SK-N-SH (cell line): Measurements from ENCODE around the gene POLA1.

ENCODE experiments used
- FOXM1 ChIP-seq: IDR thresholded peaks from 2 replicates; pipeline ENCODE4 v1.4.0; 2012; ENCODE audit warnings: low read depth, mild to moderate bottlenecking
- GATA2 ChIP-seq: sonication (generic); formaldehyde crosslinking; IDR thresholded peaks from 2 replicates; pipeline ENCODE4 v1.5.0; 2020; ENCODE audit warnings: mild to moderate bottlenecking, missing genetic modification reagents
- POLR2AphosphoS5 ChIP-seq: IDR thresholded peaks from 2 replicates; pipeline ENCODE4 v1.6.1; 2012; ENCODE audit warnings: low read depth, low read length
- RCOR1 ChIP-seq: fragments of 150-350 bp; IDR thresholded peaks from 2 replicates; pipeline ENCODE4 v1.6.1; 2017; ENCODE audit warnings: antibody characterized with exemption, low read length
- TAF1 ChIP-seq: IDR thresholded peaks from 2 replicates; pipeline ENCODE4 v1.6.1; 2012; ENCODE audit warnings: low read depth, mild to moderate bottlenecking, low read length, moderate library complexity, borderline replicate concordance
- TCF12 ChIP-seq: IDR thresholded peaks from 2 replicates; pipeline ENCODE4 v1.4.0; 2012
- YY1 ChIP-seq: IDR thresholded peaks from 2 replicates; pipeline ENCODE4 v1.4.0; 2012; ENCODE audit warnings: low read depth, mild to moderate bottlenecking
- TF ChIP-seq, protein P1 (sequence below): fragments of 200-600 bp; sonication (generic); IDR thresholded peaks from 2 replicates; pipeline ENCODE4 v1.6.1; 2017; ENCODE audit warnings: antibody characterized with exemption, mild to moderate bottlenecking, moderate library complexity

DNA sequence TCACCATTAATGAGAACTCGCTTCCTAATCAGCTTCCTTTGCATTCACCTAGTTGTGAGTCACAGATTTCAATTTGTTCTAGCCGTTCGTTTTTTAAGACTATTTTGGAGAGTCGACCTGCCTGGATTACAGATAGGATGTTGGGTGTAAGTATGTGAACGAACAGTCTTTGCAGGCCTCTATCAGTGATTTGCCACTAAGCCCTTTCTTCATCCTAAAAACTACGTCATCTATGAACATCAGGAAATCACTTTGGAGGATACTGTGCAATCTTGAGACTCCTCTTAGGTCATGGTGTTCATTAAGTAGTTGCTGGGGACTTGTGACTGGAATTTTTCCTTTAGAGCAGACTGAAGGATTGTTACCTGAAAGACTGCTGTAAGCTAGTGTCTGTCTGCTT is 1.1 kb downstream of the POLA1 start:
- TF ChIP-seq GATA2 (CRISPR knock-in tag) = no peak
- TF ChIP-seq, protein P1, sequence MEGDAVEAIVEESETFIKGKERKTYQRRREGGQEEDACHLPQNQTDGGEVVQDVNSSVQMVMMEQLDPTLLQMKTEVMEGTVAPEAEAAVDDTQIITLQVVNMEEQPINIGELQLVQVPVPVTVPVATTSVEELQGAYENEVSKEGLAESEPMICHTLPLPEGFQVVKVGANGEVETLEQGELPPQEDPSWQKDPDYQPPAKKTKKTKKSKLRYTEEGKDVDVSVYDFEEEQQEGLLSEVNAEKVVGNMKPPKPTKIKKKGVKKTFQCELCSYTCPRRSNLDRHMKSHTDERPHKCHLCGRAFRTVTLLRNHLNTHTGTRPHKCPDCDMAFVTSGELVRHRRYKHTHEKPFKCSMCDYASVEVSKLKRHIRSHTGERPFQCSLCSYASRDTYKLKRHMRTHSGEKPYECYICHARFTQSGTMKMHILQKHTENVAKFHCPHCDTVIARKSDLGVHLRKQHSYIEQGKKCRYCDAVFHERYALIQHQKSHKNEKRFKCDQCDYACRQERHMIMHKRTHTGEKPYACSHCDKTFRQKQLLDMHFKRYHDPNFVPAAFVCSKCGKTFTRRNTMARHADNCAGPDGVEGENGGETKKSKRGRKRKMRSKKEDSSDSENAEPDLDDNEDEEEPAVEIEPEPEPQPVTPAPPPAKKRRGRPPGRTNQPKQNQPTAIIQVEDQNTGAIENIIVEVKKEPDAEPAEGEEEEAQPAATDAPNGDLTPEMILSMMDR = no peak
- TF ChIP-seq FOXM1 = no peak
- TF ChIP-seq TCF12 = no peak
- no peak for TF ChIP-seq TAF1
- TF ChIP-seq POLR2AphosphoS5 = no peak
- no peak for TF ChIP-seq YY1
- TF ChIP-seq RCOR1 = no peak
